ENCODE measurements around the gene PRIMPOL.

The PRIMPOL gene

GRCh38 chr4:184669251-184669650 is 19.7 kb downstream of the PRIMPOL start:
- DNase-seq (ENCODE audit: low read depth): no peak

GRCh38 chr4:184671101-184671500 is 21.6 kb downstream of the PRIMPOL start:
- H3K4me3 ChIP-seq (ENCODE audit: control insufficient read depth, low read depth, low read length): no peak overlapping the region
- DNase-seq (ENCODE audit: low read depth): no peak
- no peak for TF ChIP-seq CTCF (IDR thresholded peaks at IDR 0.05; ENCODE audit: control insufficient read depth, insufficient read depth, low read depth, low read length, missing control alignments)

More at GRCh38 chr4:184669251-184669650, 19.7 kb downstream of the PRIMPOL start:
- H3K4me3 ChIP-seq (ENCODE audit: control insufficient read depth, low read depth, low read length): no peak overlapping the region
- TF ChIP-seq CTCF (IDR thresholded peaks at IDR 0.05; ENCODE audit: control insufficient read depth, insufficient read depth, low read depth, low read length, missing control alignments): no peak

DNA sequence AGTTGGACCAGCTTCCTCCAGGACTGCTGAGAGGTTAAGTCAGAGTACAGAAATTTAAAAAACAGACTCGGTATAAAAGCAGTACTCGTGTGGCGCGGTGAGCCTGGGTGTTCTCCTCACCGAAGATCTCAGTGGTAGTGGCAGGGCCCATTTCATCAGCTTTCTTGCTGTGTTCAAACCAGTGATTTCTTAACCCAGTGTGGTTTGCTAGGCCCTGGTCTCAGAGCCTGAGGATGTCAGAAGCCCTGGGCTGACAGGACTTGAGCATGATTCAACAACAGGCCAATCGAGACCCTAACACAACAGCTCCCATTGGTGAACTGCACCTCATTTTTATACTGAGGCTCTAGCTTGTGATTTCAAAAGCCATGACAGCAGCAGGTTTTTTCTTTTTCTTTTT is 23.2 kb downstream of the PRIMPOL start:
- no peak for DNase-seq (ENCODE audit: low read depth)
- TF ChIP-seq CTCF (IDR thresholded peaks at IDR 0.05; ENCODE audit: control insufficient read depth, insufficient read depth, low read depth, low read length, missing control alignments): no peak

GRCh38 chr4:184674011-184674410 is 24.5 kb downstream of the PRIMPOL start:
- no peak for TF ChIP-seq CTCF (IDR thresholded peaks at IDR 0.05; ENCODE audit: control insufficient read depth, insufficient read depth, low read depth, low read length, missing control alignments)
- DNase-seq (ENCODE audit: low read depth): no peak
- H3K4me3 ChIP-seq (ENCODE audit: control insufficient read depth, low read depth, low read length): no peak overlapping the region

More for the DNA sequence above, 23.2 kb downstream of the PRIMPOL start:
- H3K4me3 ChIP-seq (ENCODE audit: control insufficient read depth, low read depth, low read length): no peak overlapping the region

DNA sequence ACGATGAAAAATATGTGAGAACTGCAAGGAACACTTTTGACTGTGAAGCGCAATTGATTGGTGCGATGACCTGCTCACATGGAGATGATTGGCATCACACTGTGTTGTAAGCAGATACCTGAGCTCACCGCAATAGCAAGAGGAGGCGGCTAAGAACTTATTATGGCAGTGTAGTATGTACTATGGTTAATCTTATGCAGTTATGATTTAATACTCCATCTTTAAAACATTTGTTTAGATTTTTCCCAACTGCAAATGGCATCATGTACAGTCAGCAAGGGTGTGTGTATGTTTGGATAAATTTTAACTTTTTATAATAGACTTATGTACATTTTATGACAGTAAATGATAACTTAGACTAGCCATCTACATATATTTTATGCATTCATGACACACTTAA is 25.5 kb downstream of the PRIMPOL start:
- TF ChIP-seq CTCF (IDR thresholded peaks at IDR 0.05; ENCODE audit: control insufficient read depth, insufficient read depth, low read depth, low read length, missing control alignments): no peak
- no peak for DNase-seq (ENCODE audit: low read depth)
- H3K4me3 ChIP-seq (ENCODE audit: control insufficient read depth, low read depth, low read length): no peak overlapping the region

DNA sequence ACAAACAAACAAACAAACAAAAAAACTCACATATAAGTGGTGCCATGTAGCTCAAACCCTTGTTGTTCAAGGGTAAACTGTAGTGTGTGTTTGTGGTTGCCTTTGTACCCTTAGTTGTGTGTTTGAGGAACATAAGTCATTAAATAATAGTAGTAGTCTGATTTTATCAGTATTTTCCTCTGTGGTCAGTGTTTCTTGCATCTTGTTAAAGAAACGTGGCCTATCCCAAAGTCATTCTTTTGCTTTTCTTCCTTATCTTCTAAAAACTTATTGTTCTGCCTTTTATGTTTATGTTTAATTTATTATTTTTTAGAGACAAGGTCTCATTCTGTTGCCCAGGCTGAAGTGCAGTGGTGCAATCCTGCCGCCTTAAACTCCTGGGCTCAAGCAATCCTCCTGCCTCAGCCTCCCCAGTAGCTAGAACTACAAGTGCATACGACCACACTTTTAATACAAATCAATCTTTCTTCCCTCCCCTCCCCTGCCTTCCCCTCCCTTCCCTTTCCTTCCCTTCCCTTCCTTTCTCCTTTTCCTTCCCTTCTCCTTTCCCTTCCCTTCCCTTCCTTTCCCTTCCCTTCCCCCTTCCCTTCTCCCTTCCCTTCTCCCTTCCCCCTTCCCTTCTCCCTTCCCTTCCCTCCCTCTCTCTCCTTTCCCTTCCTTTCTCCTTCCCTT is 26.4 kb downstream of the PRIMPOL start:
- no peak for TF ChIP-seq CTCF (IDR thresholded peaks at IDR 0.05; ENCODE audit: control insufficient read depth, insufficient read depth, low read depth, low read length, missing control alignments)
- DNase-seq (ENCODE audit: low read depth): no peak
- H3K4me3 ChIP-seq (ENCODE audit: control insufficient read depth, low read depth, low read length): no peak overlapping the region

All from AG09309 (cell line).